PC-3 (cell line): ENCODE results near the gene TRPC3. TPM values are rescaled to one million over a fixed set of nuclear protein-coding genes. Genes with fewer than 3 reads are reported as not detected.
A peak's percentile ranks its signal among the peaks of the same experiment; 100 is the strongest.

Experiments
- ATAC-seq: fragments of 200-7000 bp; cut with Tn5 transposase; 2 replicates; pipeline ENCODE4 v1.9.1; 2020; ENCODE audit warnings: mild to moderate bottlenecking, moderate library complexity
- Bru-seq: library from RNA; stranded (reverse); fragments of 400-500 nt; gene quantifications from one replicate; lab custom pipeline; 2021; lab: Mats Ljungman, UMichigan
- BruChase-seq, 2 experiments: library from RNA; stranded (reverse); fragments of 400-500 nt; gene quantifications; one replicate each; lab custom pipeline; 2021; lab: Mats Ljungman, UMichigan
- BruUV-seq: library from RNA; stranded (reverse); fragments of 400-500 nt; replicated peaks from 2 replicates; lab custom pipeline; 2021; lab: Mats Ljungman, UMichigan
- CTCF ChIA-PET: fragments of 300-600 bp; sonication (Branson Sonifier 250); formaldehyde crosslinking; loops from one replicate; lab custom pipeline; 2022; ENCODE audit warnings: antibody characterized with exemption; lab: Charles Lee
- POLR2A ChIA-PET: fragments of 300-600 bp; sonication (Branson Sonifier 250); formaldehyde crosslinking; loops from one replicate; lab custom pipeline; 2022; ENCODE audit warnings: antibody characterized with exemption; ENCODE audit not compliant: unreplicated experiment; lab: Charles Lee
- DNase-seq: peaks from one replicate; pipeline ENCODE4 v3.0.0-alpha.2; 2015
- H2AFZ ChIP-seq: fragments of 300-600 bp; sonication (generic); 2 replicates; pipeline ENCODE4 v1.6.0; 2016; ENCODE audit warnings: antibody characterized with exemption, low read length
- H3F3A ChIP-seq: fragments of 300-600 bp; sonication (generic); one replicate; pipeline ENCODE4 v1.6.0; 2017; ENCODE audit warnings: antibody characterized with exemption, low read length, control low read depth, mild to moderate bottlenecking; ENCODE audit not compliant: unreplicated experiment
- H3K27ac ChIP-seq: fragments of 300-600 bp; sonication (generic); 2 replicates; pipeline ENCODE4 v1.5.1; 2016; ENCODE audit warnings: mild to moderate bottlenecking, low read length
- H3K27me3 ChIP-seq: fragments of 300-600 bp; sonication (generic); 2 replicates; pipeline ENCODE4 v1.6.1; 2016; ENCODE audit warnings: low read length, mixed read lengths
- H3K36me3 ChIP-seq: fragments of 300-600 bp; sonication (generic); 2 replicates; pipeline ENCODE4 v1.6.1; 2016; ENCODE audit warnings: low read depth, mixed run types, low read length, mixed read lengths
- H3K4me1 ChIP-seq: fragments of 300-600 bp; sonication (generic); 2 replicates; pipeline ENCODE4 v1.5.1; 2016; ENCODE audit warnings: low read length; ENCODE audit not compliant: insufficient read depth
- H3K4me2 ChIP-seq: fragments of 300-600 bp; sonication (generic); 2 replicates; pipeline ENCODE4 v1.6.0; 2016; ENCODE audit warnings: low read length
- H3K4me3 ChIP-seq: fragments of 300-600 bp; sonication (generic); 2 replicates; pipeline ENCODE4 v1.5.1; 2016; ENCODE audit warnings: mild to moderate bottlenecking, low read length, mixed read lengths
- H3K79me2 ChIP-seq: fragments of 300-600 bp; sonication (generic); 2 replicates; pipeline ENCODE4 v1.6.1; 2017; ENCODE audit warnings: low read length, mixed read lengths
- H3K9ac ChIP-seq: fragments of 300-600 bp; sonication (generic); 2 replicates; pipeline ENCODE4 v1.6.0; 2016; ENCODE audit warnings: mild to moderate bottlenecking, low read length
- H3K9me2 ChIP-seq: fragments of 300-600 bp; sonication (generic); replicated peaks from 2 replicates; pipeline ENCODE4 v1.6.1; 2016; ENCODE audit warnings: mixed run types, low read length, mixed read lengths
- H3K9me3 ChIP-seq: fragments of 300-600 bp; sonication (generic); 2 replicates; pipeline ENCODE4 v1.6.1; 2016; ENCODE audit warnings: low read length, mixed read lengths
- H4K20me1 ChIP-seq: fragments of 300-600 bp; sonication (generic); 2 replicates; pipeline ENCODE4 v1.6.1; 2016; ENCODE audit warnings: low read length, mixed read lengths
- CTCF ChIP-seq: fragments of 300-600 bp; sonication (generic); conservative IDR thresholded peaks from 2 replicates; pipeline ENCODE4 v1.5.1; 2017; ENCODE audit warnings: antibody characterized with exemption, low read depth, mild to moderate bottlenecking, low read length
- EZH2 ChIP-seq: fragments of 300-600 bp; sonication (generic); IDR thresholded peaks from one replicate; pipeline ENCODE4 v1.6.1; 2017; ENCODE audit warnings: antibody characterized with exemption, mild to moderate bottlenecking, low read length; ENCODE audit not compliant: unreplicated experiment
- EZH2phosphoT487 ChIP-seq: fragments of 300-600 bp; sonication (generic); IDR thresholded peaks from 2 replicates; pipeline ENCODE4 v1.6.1; 2018; ENCODE audit warnings: mild to moderate bottlenecking, antibody characterized with exemption, low read length, borderline replicate concordance
- intact Hi-C: fragments of 100-400 bp; cut with micrococcal nuclease; formaldehyde crosslinking; loops from 2 replicates; pipeline ENCODE4 v1.9.0; 2023
- long read RNA-seq: library from polyadenylated mRNA; unstranded; transcript quantifications from one replicate; pipeline ENCODE4 v2.0.0, GENCODE V29; 2021; ENCODE audit not compliant: unreplicated experiment
- total RNA-seq: library from RNA; depleted of rRNA; stranded (reverse); fragments of >200 nt; gene quantifications from 2 replicates; pipeline ENCODE4 v1.2.3, GENCODE V29; 2014; rRNA removed

TRPC3 gene
- total RNA-seq (not detected in 2 replicates), Bru-seq, nascent RNA (percentile 1 among the genes with signal in this experiment), BruChase-seq, experiment 1, labeled RNA remaining after a 6-hour chase (percentile 1 among the genes with signal in this experiment), BruChase-seq, experiment 2, labeled RNA remaining after a 2-hour chase (percentile 1 among the genes with signal in this experiment)
- long read RNA-seq = 0 reads

- no peaks in the 10 kb centered on the region for H3K36me3 ChIP-seq
- H3K9me3 ChIP-seq = no peaks in the 10 kb centered on the region
- no peak within 1 kb of the TSS for H3K9ac ChIP-seq
- no peak within 1 kb of the TSS for H3K27ac ChIP-seq
- H3K27me3 ChIP-seq = peaks cover 54% of the 10 kb centered on the region
- peak within 1 kb of the TSS; percentile 53 for H3K4me3 ChIP-seq
- BruUV-seq = no TSS peak
- no peaks in the 10 kb centered on the region for H4K20me1 ChIP-seq
- H3K9me2 ChIP-seq = no peaks in the 10 kb centered on the region
- ChIA-PET POLR2A (no interaction called here), CTCF (no interaction called here)
- no peak for DNase-seq
- H3K79me2 ChIP-seq = no peaks in the 10 kb centered on the region
- H3K4me2 ChIP-seq = peak within 1 kb of the TSS; percentile 73
- H3F3A ChIP-seq = no peaks in the 10 kb centered on the region
- no peaks in the 10 kb centered on the region for H3K4me1 ChIP-seq
- peak; percentile 46 for ATAC-seq
- H2AFZ ChIP-seq = peak within 1 kb of the TSS; percentile 50; the same call in 1 of the 2 replicates
- no peak for TF ChIP-seq EZH2
- no peak for TF ChIP-seq CTCF
- 0 out of 2 replicates have a peak, but pooled peaks have one; percentile 27 for TF ChIP-seq EZH2phosphoT487
- intact Hi-C loops = no loop called here
These were observed at the start of gene TRPC3 for GRCh38 chr4:121951521-121952110. TRPC3 (minus strand) TSS chr4:121952060; CDS start chr4:121951680, 380 bp downstream.

- no TSS peak for BruUV-seq
- CTCF ChIA-PET = no interaction called here
- no peak overlapping the region for H3K4me2 ChIP-seq
These were observed 49.0 kb upstream of the TRPC3 start for GRCh38 chr4:122000849-122001248.

More at GRCh38 chr4:122000849-122001248, 49.0 kb upstream of the TRPC3 start:
- H3K9me3 ChIP-seq = no peaks in the 10 kb centered on the region
- H3K4me3 ChIP-seq = no peak overlapping the region
- DNase-seq = no peak
- POLR2A ChIA-PET = no interaction called here
- no peaks in the 10 kb centered on the region for H3K4me1 ChIP-seq
- intact Hi-C loops = loop anchor here (5.0 kb wide), 1 partner anchor 99 kb away; no protein-coding TSS in a partner anchor
- H3K9ac ChIP-seq = no peak overlapping the region
- H3K27ac ChIP-seq = no peak overlapping the region
- no peaks in the 10 kb centered on the region for H4K20me1 ChIP-seq
- no peaks in the 10 kb centered on the region for H3K79me2 ChIP-seq
- no peak overlapping the region for H2AFZ ChIP-seq
- no peaks in the 10 kb centered on the region for H3K36me3 ChIP-seq
- no peak for TF ChIP-seq CTCF
- no peaks in the 10 kb centered on the region for H3K9me2 ChIP-seq
- H3K27me3 ChIP-seq = peaks cover 12% of the 10 kb centered on the region; the same call in 1 of the 2 replicates
- no peaks in the 10 kb centered on the region for H3F3A ChIP-seq
- ATAC-seq = no peak
